Measurements from ENCODE around the gene NEUROG3. TPM values are rescaled to one million over a fixed set of nuclear protein-coding genes. Genes with fewer than 3 reads are reported as not detected.

NEUROG3 gene
- total and polyA plus RNA-seq, 12 donors: 0.07 to 0.78 (median 0.38) TPM; not detected in 8

DNA sequence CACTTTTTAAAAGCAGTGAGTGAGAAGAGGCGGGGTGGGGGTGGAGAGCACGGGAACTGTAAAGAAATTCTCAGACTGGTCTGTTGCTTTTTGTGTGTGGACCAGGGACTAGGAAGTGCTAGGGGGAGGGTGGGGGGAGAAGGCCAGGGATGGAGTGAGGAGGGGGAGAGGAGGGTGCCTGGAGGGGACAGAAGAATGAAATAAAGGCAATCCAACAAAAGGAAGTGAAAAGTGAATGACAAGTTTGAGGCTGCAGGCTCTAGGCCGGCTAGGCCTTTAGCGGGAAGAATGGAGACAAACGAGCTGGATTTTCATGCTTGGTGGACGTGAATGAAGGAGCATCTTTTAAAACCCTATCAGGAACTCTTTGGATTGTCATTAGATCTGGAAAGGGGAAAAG lies 13.7 kb downstream of the NEUROG3 start:
- whole genome bisulfite sequencing, 4 donors: 54 to 78% (median 63%) methylated on average over 5 to 6 of the region's 6 CpGs
- H3K27ac ChIP-seq: no peak overlapping the region
- DNase-seq: no peak
- no peaks in the 10 kb centered on the region for H3K36me3 ChIP-seq (replicated peaks in 1 of 2)
- no peaks in the 10 kb centered on the region for H3K4me1 ChIP-seq (replicated peaks in 1 of 2)
- no peaks in the 10 kb centered on the region for H3K9me3 ChIP-seq (replicated peaks in 1 of 3)
- intact Hi-C loops (cut with DNase I): no loop called here
- TF ChIP-seq CTCF (IDR thresholded peaks at IDR 0.05) (no peak), POLR2A (IDR thresholded peaks at IDR 0.05) (no peak)
- peaks cover under 1% of the 10 kb centered on the region for H3K27me3 ChIP-seq
- no peak overlapping the region for H3K4me3 ChIP-seq

DNA sequence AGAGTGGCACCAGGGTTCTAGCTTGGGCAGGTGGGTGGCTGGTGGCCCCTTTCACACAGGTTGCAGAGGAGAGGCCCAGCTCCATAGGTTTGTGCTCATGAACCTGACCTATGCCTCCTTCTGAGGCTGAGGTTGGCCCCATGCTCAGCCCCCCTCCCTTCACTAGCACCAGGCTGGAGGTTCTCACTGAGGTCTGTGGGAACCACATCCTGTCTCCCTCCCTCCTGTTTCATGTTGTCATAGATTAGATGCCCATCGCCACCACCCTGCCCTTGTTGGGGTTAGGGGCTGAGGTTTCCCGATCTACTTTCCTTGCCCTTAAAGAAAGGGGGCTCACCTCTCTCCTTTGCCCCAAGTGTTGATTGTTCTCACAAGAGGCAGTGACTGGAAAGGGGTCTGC lies 14.7 kb downstream of the NEUROG3 start:
- no peaks in the 10 kb centered on the region for H3K4me1 ChIP-seq (replicated peaks in 1 of 2)
- H3K27ac ChIP-seq: no peak overlapping the region
- H3K27me3 ChIP-seq: no peaks in the 10 kb centered on the region
- intact Hi-C loops (cut with DNase I): no loop called here
- H3K36me3 ChIP-seq (replicated peaks in 1 of 2): no peaks in the 10 kb centered on the region
- TF ChIP-seq CTCF (IDR thresholded peaks at IDR 0.05): no peak
- no peak for TF ChIP-seq POLR2A (IDR thresholded peaks at IDR 0.05)
- H3K4me3 ChIP-seq: no peak overlapping the region
- DNase-seq: no peak
- H3K9me3 ChIP-seq (replicated peaks in 1 of 3): no peaks in the 10 kb centered on the region
- WGBS, 4 donors: 79 to 83% (median 80%) methylated on average over 2 of the region's 2 CpGs

DNA sequence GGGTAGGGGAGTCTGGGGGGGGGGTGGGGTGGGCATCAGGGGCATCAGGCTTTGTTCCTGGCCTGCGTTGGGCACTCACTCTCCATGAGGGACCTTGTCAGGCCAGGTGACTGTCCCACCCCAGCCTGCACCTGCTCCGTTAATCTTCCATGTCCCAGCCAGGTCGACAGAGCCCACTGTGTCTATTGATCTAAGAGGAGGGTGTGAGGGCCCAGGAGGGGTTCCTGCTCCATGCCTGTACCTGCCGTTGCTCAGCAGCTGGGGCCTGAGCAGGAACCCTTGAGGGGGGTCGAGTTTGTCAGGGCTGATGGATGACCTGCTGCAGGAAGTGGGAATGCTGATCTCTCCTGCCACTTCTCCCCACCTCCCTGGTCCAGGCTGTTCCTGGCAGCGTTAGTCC lies 18.6 kb downstream of the NEUROG3 start:
- WGBS, 4 donors: 29 to 83% (median 57%) methylated on average over 1 to 6 of the region's 6 CpGs
- Histone ChIP-seq H3K27ac (no peak overlapping the region), H3K27me3 (no peaks in the 10 kb centered on the region), H3K4me1 (replicated peaks in 1 of 2) (no peaks in the 10 kb centered on the region), H3K9me3 (replicated peaks in 1 of 3) (peaks cover 0 to 11% (median 0%) of the 10 kb centered on the region in 3 donors), H3K36me3 (replicated peaks in 1 of 2) (no peaks in the 10 kb centered on the region), H3K4me3 (no peak overlapping the region)
- TF ChIP-seq CTCF (IDR thresholded peaks at IDR 0.05) (no peak), POLR2A (IDR thresholded peaks at IDR 0.05) (no peak)
- no peak for DNase-seq
- intact Hi-C loops (cut with DNase I): no loop called here

- no peak overlapping the region for H3K4me3 ChIP-seq
- H3K27me3 ChIP-seq: no peaks in the 10 kb centered on the region
- peaks cover 0 to 16% (median 0%) of the 10 kb centered on the region in 3 donors for H3K9me3 ChIP-seq (replicated peaks in 1 of 3)
- no peak overlapping the region for H3K27ac ChIP-seq
- no peak for DNase-seq
- TF ChIP-seq CTCF (IDR thresholded peaks at IDR 0.05) (no peak), POLR2A (IDR thresholded peaks at IDR 0.05) (no peak)
- intact Hi-C loops (cut with DNase I): no loop called here
- no peaks in the 10 kb centered on the region for H3K4me1 ChIP-seq (replicated peaks in 1 of 2)
- WGBS, 4 donors: 69 to 83% (median 71%) methylated on average over 4 of the region's 4 CpGs
- H3K36me3 ChIP-seq (replicated peaks in 1 of 2): no peaks in the 10 kb centered on the region
These were observed 19.9 kb downstream of the NEUROG3 start for GRCh38 chr10:69553328-69553727.

All from adrenal gland (tissue), 12 donors.